ENCODE data around the gene MTG2. TPM values are rescaled to one million over a fixed set of nuclear protein-coding genes. Genes with fewer than 3 reads are reported as not detected.

The MTG2 gene
- polyA plus RNA-seq, 1 donor (not counting 4 experiments of a cell fraction or from before 2014, with no cell fraction given): 24.7 TPM

DNA sequence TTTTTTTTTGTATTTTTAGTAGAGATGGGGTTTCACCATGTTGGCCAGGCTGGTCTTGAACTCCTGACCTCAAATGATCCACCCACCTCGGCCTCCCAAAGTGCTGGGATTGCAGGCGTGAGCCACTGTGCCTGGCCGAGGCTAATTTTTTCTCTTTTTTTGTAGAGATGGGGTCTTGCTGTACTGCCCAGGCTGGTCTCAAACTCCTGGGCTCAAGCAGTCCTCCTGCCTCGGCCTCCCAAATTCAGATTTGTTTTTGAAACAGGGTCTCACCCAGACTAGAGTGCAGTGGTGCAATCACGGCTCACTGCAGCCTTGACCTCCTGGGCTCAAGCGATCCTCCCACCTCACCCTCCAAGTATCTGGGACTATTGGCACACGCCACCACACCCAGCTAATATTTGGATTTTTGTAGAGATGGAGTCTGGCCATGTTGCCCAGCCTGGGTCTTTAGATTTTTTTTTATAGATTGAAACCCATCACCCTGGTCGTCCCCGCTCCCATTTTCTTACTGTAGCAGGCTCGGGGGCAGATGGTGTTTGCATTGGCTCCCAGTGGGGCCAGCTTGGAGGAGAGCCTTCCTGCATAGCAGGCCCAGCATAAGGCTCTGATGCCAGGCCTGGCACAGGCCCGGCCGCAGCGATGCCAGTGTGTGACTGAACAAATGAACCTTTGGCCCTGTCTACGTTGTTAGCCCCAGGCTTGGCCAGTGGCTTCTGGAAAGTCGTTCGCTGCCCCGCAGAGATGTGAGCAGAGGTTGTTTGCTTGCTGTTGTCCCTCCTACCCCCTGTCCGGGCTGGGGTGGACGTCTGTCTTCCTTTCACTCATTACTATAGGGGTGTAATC lies 4.3 kb upstream of the MTG2 start:
- Histone ChIP-seq H4K20me1 (ENCODE audit: control insufficient read depth, extremely low read depth, insufficient read depth, low read length) (no peaks in the 10 kb centered on the region), H3K27ac (ENCODE audit: control insufficient read depth, insufficient read depth, low read length) (no peak overlapping the region), H3K4me3 (ENCODE audit: control insufficient read depth in 2 of 3, extremely low read depth in 1 of 3, insufficient read depth in 2 of 3, low read depth in 1 of 3, low read length in 3 of 3) (no peak overlapping the region), H2AFZ (ENCODE audit: control insufficient read depth, low read length) (no peak overlapping the region), H3K4me2 (ENCODE audit: control insufficient read depth, extremely low read depth, insufficient read depth, low read depth, low read length) (no peak overlapping the region), H3K4me1 (ENCODE audit: control insufficient read depth, extremely low read depth, insufficient read depth, low read length) (peaks cover 7% of the 10 kb centered on the region), H3K9ac (ENCODE audit: control insufficient read depth, extremely low read depth, insufficient read depth, low read length) (no peak overlapping the region), H3K79me2 (ENCODE audit: control insufficient read depth, insufficient read depth, low read length) (peaks cover 7% of the 10 kb centered on the region), H3K9me3 (ENCODE audit: control insufficient read depth, low read depth, low read length) (no peaks in the 10 kb centered on the region), H3K36me3 (ENCODE audit: control insufficient read depth in 2 of 2, extremely low read depth in 1 of 2, insufficient read depth in 2 of 2, low read length in 2 of 2) (peaks cover 11 to 15% of the 10 kb centered on the region in 2 experiments), H3K9me1 (ENCODE audit: control insufficient read depth, extremely low read depth, insufficient read depth, low read length) (no peaks in the 10 kb centered on the region), H3K27me3 (ENCODE audit: control insufficient read depth, extremely low read depth, insufficient read depth, low read length) (no peaks in the 10 kb centered on the region)
- dilution Hi-C loops (cut with MboI; ENCODE audit: extremely low pct_ligation_motif_present, low sequenced_read_pairs): no loop called here
- TF ChIP-seq, protein P1, sequence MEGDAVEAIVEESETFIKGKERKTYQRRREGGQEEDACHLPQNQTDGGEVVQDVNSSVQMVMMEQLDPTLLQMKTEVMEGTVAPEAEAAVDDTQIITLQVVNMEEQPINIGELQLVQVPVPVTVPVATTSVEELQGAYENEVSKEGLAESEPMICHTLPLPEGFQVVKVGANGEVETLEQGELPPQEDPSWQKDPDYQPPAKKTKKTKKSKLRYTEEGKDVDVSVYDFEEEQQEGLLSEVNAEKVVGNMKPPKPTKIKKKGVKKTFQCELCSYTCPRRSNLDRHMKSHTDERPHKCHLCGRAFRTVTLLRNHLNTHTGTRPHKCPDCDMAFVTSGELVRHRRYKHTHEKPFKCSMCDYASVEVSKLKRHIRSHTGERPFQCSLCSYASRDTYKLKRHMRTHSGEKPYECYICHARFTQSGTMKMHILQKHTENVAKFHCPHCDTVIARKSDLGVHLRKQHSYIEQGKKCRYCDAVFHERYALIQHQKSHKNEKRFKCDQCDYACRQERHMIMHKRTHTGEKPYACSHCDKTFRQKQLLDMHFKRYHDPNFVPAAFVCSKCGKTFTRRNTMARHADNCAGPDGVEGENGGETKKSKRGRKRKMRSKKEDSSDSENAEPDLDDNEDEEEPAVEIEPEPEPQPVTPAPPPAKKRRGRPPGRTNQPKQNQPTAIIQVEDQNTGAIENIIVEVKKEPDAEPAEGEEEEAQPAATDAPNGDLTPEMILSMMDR (optimal IDR thresholded peaks at IDR 0.05 in 1 of 3, IDR thresholded peaks at IDR 0.05 in 1 of 3, conservative IDR thresholded peaks at IDR 0.05 in 1 of 3; ENCODE audit: extremely low read depth in 1 of 3, insufficient read depth in 2 of 3, low read length in 3 of 3): no peak
- TF ChIP-seq EZH2 (IDR thresholded peaks at IDR 0.05; ENCODE audit: low read length): no peak
- DNase-seq (ENCODE audit: low read depth, low spot score) (no peak), FAIRE-seq (no peak)

DNA sequence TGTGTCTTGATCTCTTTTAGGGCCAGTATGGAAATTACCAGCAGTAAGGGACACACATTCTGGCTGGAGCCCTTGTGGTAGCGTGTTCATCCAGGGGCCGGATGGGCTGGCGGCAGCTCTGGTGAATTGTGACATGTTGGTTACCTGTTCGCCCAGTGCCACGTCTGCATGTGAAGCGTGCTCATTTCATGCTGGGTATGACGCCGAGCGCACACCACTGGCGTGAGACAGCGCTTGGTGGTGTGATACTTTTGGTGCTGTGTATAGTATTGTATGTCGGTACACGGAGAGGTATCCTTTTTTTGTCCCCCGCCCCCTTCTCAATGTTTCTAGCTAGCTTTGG lies 3.7 kb upstream of the MTG2 start:
- FAIRE-seq (no peak), DNase-seq (ENCODE audit: low read depth, low spot score) (no peak)
- Histone ChIP-seq H3K9ac (ENCODE audit: control insufficient read depth, extremely low read depth, insufficient read depth, low read length) (no peak overlapping the region), H3K9me1 (ENCODE audit: control insufficient read depth, extremely low read depth, insufficient read depth, low read length) (no peaks in the 10 kb centered on the region), H3K36me3 (ENCODE audit: control insufficient read depth in 2 of 2, extremely low read depth in 1 of 2, insufficient read depth in 2 of 2, low read length in 2 of 2) (peaks cover 8 to 15% of the 10 kb centered on the region in 2 experiments), H3K4me3 (ENCODE audit: control insufficient read depth in 2 of 3, extremely low read depth in 1 of 3, insufficient read depth in 2 of 3, low read depth in 1 of 3, low read length in 3 of 3) (no peak overlapping the region), H3K4me1 (ENCODE audit: control insufficient read depth, extremely low read depth, insufficient read depth, low read length) (peaks cover 12% of the 10 kb centered on the region), H3K27me3 (ENCODE audit: control insufficient read depth, extremely low read depth, insufficient read depth, low read length) (no peaks in the 10 kb centered on the region), H4K20me1 (ENCODE audit: control insufficient read depth, extremely low read depth, insufficient read depth, low read length) (no peaks in the 10 kb centered on the region), H3K27ac (ENCODE audit: control insufficient read depth, insufficient read depth, low read length) (no peak overlapping the region), H3K4me2 (ENCODE audit: control insufficient read depth, extremely low read depth, insufficient read depth, low read depth, low read length) (no peak overlapping the region), H3K9me3 (ENCODE audit: control insufficient read depth, low read depth, low read length) (no peaks in the 10 kb centered on the region), H2AFZ (ENCODE audit: control insufficient read depth, low read length) (no peak overlapping the region), H3K79me2 (ENCODE audit: control insufficient read depth, insufficient read depth, low read length) (peaks cover 11% of the 10 kb centered on the region)
- TF ChIP-seq, protein P1 (optimal IDR thresholded peaks at IDR 0.05 in 1 of 3, IDR thresholded peaks at IDR 0.05 in 1 of 3, conservative IDR thresholded peaks at IDR 0.05 in 1 of 3; ENCODE audit: extremely low read depth in 1 of 3, insufficient read depth in 2 of 3, low read length in 3 of 3): no peak
- TF ChIP-seq EZH2 (IDR thresholded peaks at IDR 0.05; ENCODE audit: low read length): no peak
- dilution Hi-C loops (cut with MboI; ENCODE audit: extremely low pct_ligation_motif_present, low sequenced_read_pairs): no loop called here

Data from keratinocyte (primary cell).